Stimulated activated CD4-positive, alpha-beta T cell treated with anti-CD3 and anti-CD28 coated beads, TNF-alpha, amount 100 ng/mL, for 4 hours (primary cell): ENCODE data around the gene RNF138.
"Not testable (repeated sequence)": the region's sequence is repeated elsewhere in the genome, so short reads cannot be mapped to it uniquely, and the experiment has no call there.

ENCODE experiments used
- DNase-seq, 3 experiments: peaks; one replicate each; pipeline ENCODE4 v3.0.0-alpha.2; 2020; ENCODE audit warnings: low read depth in 3 of 3

Gene RNF138

DNA sequence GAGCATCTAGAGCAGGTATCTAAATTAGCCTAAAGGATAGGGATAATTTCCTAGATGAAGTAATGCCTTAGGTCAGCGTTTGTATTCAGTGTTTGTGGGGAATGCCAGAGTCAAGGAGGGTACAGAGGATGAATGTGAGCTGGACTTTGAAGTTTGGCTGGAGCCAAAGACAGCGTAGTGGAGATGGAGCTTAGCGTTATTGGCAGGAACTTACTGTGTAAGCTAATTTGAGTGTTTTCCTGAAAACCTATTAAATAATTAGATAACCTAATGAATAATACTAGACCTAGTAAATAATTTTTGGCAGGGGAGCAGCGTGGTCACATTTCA lies 4.2 kb downstream of the RNF138 start:
- DNase-seq, result no peak

- no peak for DNase-seq
These were observed 5.3 kb downstream of the RNF138 start for GRCh38 chr18:32096946-32097345.

DNA sequence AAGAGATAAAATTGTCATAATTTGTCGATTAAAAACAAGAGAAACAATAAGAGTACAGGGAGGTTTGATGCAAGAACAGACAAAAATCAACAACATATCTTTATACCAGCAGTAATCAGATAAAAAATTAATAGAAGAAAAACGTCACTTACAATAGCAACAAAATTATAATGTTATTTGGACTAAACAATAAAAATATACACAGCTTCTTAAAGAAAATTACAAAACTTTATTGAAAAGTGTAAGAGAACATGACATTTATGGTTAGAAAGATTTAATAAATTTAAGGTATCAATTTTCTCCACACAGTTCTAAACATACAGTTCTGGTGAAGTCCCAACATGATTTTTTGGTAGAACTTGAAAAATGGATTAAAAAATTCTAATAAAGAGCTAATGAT lies 12.8 kb downstream of the RNF138 start:
- DNase-seq, result no peak

DNA sequence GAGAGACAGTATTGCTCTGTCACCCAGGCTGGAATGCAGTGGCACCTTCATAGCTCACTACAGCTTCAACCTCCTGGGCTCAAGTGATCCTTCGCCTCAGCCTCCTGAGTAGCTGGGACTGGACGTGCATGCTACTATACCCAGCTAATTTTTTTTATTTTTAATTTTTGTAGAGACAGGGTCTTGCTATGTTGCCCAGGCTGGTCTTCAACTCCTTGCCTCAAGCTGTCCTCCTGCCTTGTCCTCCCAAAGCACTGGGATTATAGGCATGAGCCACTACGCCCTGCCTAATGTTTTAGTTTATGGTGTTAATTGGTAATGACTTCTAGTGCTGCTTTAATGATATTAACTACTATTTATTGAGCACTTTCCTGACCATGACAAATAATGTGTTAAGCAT lies 18.3 kb downstream of the RNF138 start:
- DNase-seq, result no peak

DNA sequence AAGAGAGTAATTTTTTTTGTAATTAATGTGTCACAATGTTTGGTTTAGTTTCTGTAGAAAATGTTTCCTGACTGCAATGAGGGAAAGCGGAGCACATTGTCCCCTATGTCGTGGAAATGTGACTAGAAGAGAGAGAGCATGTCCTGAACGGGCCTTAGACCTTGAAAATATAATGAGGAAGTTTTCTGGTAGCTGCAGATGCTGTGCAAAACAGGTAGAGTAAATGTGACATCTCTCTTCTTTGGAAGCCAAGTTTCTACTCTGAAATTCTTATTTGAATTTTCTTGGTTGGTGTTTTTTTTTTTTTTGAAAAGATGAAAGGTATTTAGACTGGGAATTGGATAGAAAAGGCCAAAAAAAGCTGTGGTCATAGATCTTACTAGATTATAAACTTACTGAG lies 20.0 kb downstream of the RNF138 start:
- no peak for DNase-seq

- DNase-seq, result no peak
These were observed 21.2 kb downstream of the RNF138 start for GRCh38 chr18:32112826-32113225.

- no peak for DNase-seq
These were observed 22.7 kb downstream of the RNF138 start for GRCh38 chr18:32114293-32114942.

DNA sequence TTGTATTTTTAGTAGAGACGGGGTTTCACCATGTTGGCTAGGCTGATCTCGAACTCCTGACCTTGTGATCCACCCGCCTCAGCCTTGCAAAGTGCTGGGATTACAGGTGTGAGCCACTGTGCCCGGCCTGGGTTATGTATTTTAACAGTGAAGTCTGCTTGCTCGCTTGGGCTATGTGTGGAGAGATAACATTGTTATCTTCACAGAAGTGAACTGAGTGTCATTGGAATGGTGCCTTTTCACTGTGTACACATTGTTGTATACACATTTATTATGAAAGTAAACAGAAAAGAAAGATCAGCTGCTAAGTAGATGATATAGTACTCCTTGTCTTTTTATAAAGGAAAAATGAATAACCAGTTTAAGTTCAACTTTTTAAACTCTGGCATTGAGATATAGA lies 30.4 kb downstream of the RNF138 start:
- DNase-seq, result no peak

- no peak for DNase-seq
These were observed 34.9 kb downstream of the RNF138 start for GRCh38 chr18:32126538-32126937.

- no peak for DNase-seq
These were observed 44.0 kb downstream of the RNF138 start for GRCh38 chr18:32135625-32136024.

DNA sequence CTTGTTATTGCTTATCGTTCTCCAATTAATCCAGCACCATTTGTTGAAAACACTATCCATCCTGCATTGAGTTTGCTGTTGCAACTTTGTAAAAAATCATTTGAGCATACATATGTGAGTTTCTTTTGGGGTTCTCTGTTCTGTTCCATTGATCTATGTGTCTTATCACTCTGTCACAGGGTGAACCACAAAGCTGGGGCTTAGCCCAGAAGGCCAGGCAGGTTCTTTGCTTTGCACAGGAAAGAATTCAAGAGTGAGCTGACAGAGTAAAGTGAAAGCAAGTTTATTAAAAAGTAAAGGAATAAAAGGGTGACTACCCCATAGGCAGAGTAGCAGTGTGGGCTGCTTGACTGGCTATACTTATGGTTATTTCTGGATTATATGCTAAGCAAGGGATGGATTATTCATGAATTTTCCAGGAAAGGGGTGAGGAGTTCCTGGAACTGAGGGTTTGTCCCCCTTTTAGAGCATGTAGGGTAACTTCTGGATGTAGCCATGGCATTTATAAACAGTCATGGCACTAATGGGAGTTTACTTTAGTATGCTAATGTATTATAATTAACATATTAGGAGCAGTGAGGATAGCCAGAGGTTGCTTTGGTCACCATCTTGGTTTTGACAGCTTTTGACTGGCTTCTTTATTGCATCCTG lies 46.8 kb downstream of the RNF138 start:
- no peak for DNase-seq

DNA sequence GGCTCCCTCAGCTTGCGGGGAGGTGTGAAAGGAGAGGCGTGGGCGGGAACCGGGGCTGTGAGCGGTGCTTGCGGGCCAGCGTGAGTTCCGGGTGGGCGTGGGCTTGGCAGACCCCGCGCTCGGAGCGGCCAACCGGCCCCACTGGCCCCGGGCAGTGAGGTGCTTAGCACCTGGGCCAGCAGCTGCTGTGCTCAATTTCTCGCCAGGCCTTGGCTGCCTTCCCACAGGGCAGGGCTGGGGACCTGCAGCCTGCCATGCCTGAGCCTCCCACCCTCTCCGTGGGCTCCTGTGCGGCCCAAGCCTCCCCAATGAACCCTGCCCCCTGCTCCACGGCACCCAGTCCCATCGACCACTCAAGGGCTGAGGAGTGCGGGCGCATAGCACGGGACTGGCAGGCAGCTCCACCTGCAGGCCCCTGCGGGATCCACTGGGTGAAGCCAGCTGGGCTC lies 48.2 kb downstream of the RNF138 start:
- DNase-seq, result no peak

- DNase-seq, result no peak
These were observed 56.7 kb downstream of the RNF138 start for GRCh38 chr18:32148185-32148870.

GRCh38 chr18:32152705-32153448 lies 61.2 kb downstream of the RNF138 start:
- no peak for DNase-seq

DNA sequence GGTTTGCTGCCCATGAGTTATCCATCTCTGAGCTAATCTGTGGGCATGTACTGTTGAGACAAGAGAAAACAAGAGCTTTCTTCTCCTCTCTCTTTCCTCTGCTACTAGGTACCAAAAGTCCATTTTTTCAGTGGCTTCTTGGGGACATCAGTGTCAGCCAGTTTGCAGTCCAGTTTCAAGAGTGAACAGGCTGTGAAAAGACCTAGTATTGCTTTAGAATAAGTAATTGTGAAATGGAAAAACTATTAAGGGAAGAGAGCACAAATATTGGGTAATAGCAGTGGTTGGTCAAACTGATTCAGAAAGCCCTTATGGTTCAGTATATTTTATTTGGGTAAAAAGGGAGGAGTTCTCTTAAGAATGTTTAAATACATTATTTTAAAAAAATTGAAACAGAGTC lies 65.2 kb downstream of the RNF138 start:
- no peak for DNase-seq

DNA sequence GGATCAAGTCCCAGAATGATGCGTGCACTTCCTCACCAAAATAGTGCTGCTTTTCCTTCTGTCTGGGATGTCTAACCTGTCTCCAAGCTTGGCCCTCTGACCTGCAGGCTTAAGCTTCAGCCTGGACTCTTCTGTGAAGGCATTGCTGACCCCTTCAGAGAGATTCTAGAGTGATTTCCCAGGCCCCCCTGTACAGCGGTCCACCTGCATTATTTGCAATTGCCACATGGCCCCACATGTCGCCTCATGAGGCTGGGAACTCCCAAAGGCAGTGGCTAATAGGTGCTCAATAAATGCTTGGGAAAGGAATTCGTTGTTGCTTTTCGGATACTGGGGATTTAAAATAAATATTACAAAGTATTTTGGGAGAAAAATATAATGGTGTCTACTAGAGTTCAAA lies 65.9 kb downstream of the RNF138 start:
- no peak for DNase-seq

DNA sequence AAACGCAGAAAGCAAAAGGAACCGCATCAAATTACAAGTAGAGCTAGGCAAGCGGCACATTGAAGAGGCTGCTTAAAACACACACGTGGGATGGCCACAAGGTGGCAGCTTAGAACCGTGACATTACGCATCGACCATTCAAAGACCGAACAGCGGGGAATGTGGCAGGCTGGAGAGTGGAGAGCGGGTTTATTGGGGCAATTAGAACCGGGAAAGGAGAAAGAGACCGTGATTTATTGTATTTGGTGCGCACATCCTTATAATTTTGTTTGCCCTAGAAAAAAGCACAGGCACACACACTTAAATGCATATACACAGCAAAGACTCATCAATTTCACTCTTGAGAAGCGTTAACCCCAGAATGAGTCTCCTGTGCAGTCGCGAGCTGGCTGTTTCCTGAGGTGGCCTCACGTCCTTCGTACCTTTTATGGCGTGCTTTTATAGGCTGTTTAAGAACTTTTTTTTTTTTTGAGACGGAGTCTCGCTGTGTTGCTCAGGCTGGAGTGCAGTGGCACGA lies 66.5 kb downstream of the RNF138 start:
- peak; percentile 28 to 43 (median 40) for DNase-seq

DNA sequence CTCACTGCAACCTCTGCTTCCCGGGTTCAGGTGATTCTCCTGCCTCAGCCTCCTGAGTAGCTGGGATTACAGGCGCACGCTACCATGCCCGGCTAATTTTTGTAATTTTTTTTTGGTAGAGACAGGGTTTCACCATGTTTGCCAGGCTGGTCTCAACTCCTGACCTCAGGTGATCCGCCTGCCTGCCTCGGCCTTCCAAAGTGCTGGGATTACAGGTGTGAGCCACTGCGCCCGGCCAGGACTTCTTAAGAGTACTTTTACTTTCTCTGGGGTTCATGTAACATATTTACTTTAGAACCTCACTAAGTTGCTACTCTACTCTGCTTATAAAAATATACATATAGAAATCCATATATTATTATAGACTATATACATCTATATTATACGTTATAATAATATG lies 67.0 kb downstream of the RNF138 start:
- DNase-seq, result not testable (repeated sequence)

- DNase-seq, result no peak
These were observed 68.9 kb downstream of the RNF138 start for GRCh38 chr18:32160547-32160946.

GRCh38 chr18:32167980-32168730 lies 76.5 kb downstream of the RNF138 start:
- DNase-seq, result no peak

DNA sequence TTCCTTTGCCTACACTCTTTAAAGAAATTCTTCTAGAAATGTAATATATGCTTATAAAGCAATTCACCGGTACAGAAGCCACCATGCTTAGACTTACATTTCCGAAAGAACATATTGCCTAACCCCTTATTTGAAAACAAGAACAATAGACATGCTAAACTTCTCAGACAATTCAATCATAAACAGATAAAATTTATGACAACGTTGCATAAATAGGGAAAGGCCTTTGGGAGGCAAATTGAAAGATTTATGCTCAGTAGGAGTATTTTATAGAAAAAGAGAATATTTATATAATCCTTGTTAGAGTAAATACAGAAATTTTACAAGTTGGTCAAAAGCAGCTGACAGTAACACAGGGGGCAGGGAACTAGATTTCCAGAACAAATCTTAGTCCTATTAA lies 82.0 kb downstream of the RNF138 start:
- no peak for DNase-seq

DNA sequence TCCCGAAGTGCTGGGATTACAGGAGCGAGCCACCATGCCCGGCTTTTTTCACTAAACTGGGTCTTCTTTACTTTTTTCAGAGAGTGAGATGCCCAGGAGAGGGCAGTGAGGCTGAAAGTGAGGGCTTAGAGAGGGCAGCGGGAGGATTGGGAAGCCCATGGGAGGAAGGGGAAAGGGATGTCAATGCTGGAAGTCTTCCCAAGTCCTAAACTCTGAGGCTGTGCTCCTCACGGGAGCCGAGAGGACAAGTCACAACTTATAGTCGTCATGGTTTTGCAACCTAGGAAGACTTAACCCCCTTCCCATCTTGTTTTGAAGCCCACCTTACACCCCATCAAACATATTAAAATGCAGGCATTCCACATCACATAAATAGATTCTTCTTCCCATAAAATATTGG lies 83.0 kb downstream of the RNF138 start:
- no peak for DNase-seq
